Neural progenitor cell (in vitro differentiated cells): ENCODE results near the gene PADI1. TPM values are rescaled to one million over a fixed set of nuclear protein-coding genes. Genes with fewer than 3 reads are reported as not detected.

Experiments
- DNase-seq: peaks from one replicate; pipeline ENCODE4 v3.0.0-alpha.2; 2016; ENCODE audit warnings: low spot score
- H2AFZ ChIP-seq: fragments of 200-600 bp; sonication (generic); replicated peaks from 2 replicates; pipeline ENCODE4 v1.6.1; 2016; ENCODE audit warnings: antibody characterized with exemption
- H3F3A ChIP-seq: fragments of 200-600 bp; sonication (generic); 2 replicates; pipeline ENCODE4 v1.6.1; 2016; ENCODE audit warnings: antibody characterized with exemption, low read depth
- H3K27ac ChIP-seq: fragments of 200-600 bp; sonication (generic); 2 replicates; pipeline ENCODE4 v1.5.1; 2016; ENCODE audit warnings: mild to moderate bottlenecking
- H3K27me3 ChIP-seq: fragments of 200-600 bp; sonication (generic); 2 replicates; pipeline ENCODE4 v1.6.1; 2016; ENCODE audit warnings: mild to moderate bottlenecking, moderate library complexity
- H3K36me3 ChIP-seq: fragments of 200-600 bp; sonication (generic); 2 replicates; pipeline ENCODE4 v1.5.1; 2016
- H3K4me1 ChIP-seq: fragments of 200-600 bp; sonication (generic); 2 replicates; pipeline ENCODE4 v1.6.1; 2016; ENCODE audit warnings: mixed run types
- H3K4me2 ChIP-seq: fragments of 200-600 bp; sonication (generic); 2 replicates; pipeline ENCODE4 v1.6.1; 2016
- H3K4me3 ChIP-seq: fragments of 200-600 bp; sonication (generic); 2 replicates; pipeline ENCODE4 v1.5.1; 2016
- H3K79me2 ChIP-seq: fragments of 200-600 bp; sonication (generic); 2 replicates; pipeline ENCODE4 v1.6.1; 2016; ENCODE audit warnings: low read depth
- H3K9ac ChIP-seq: fragments of 200-600 bp; sonication (generic); 2 replicates; pipeline ENCODE4 v1.6.1; 2016
- H3K9me3 ChIP-seq: fragments of 200-600 bp; sonication (generic); 2 replicates; pipeline ENCODE4 v1.5.1; 2016; ENCODE audit warnings: low read depth
- H4K20me1 ChIP-seq: fragments of 200-600 bp; sonication (generic); 2 replicates; pipeline ENCODE4 v1.6.1; 2016; ENCODE audit warnings: low read depth
- H3K27ac Mint-ChIP-seq: 3 replicates; pipeline ENCODE4 v1.8.0; 2021; ENCODE audit warnings: mixed read lengths
- H3K27me3 Mint-ChIP-seq: 2 replicates; pipeline ENCODE4 v1.8.0; 2022; ENCODE audit warnings: low read depth, mild to moderate bottlenecking, inconsistent platforms, moderate library complexity, mixed read lengths; ENCODE audit not compliant: insufficient read depth
- H3K36me3 Mint-ChIP-seq: 3 replicates; pipeline ENCODE4 v1.8.0; 2021; ENCODE audit warnings: mixed read lengths
- H3K4me1 Mint-ChIP-seq: 3 replicates; pipeline ENCODE4 v1.8.0; 2021; ENCODE audit warnings: mixed read lengths
- H3K4me3 Mint-ChIP-seq: 3 replicates; pipeline ENCODE4 v1.8.0; 2021; ENCODE audit warnings: mild to moderate bottlenecking, moderate library complexity, mixed read lengths
- H3K9me3 Mint-ChIP-seq: 3 replicates; pipeline ENCODE4 v1.8.0; 2020; ENCODE audit warnings: mixed read lengths
- CTCF ChIP-seq: fragments of 200-600 bp; sonication (generic); IDR thresholded peaks from 2 replicates; pipeline ENCODE4 v1.5.1; 2017; ENCODE audit warnings: antibody characterized with exemption, mild to moderate bottlenecking
- EZH2 ChIP-seq: fragments of 200-600 bp; sonication (generic); IDR thresholded peaks from 2 replicates; pipeline ENCODE4 v1.6.1; 2017; ENCODE audit warnings: antibody characterized with exemption, mild to moderate bottlenecking, moderate library complexity
- EZH2phosphoT487 ChIP-seq: fragments of 200-600 bp; sonication (generic); IDR thresholded peaks from 2 replicates; pipeline ENCODE4 v1.6.1; 2017; ENCODE audit warnings: antibody characterized with exemption
- total RNA-seq: library from RNA; depleted of rRNA; stranded (reverse); fragments of >200 nt; gene quantifications from 2 replicates; pipeline ENCODE4 v1.2.3, GENCODE V29; 2015; ENCODE audit warnings: low replicate concordance

Gene PADI1
- total RNA-seq, 1 donor from 2014 or later: 0.09 TPM

- Mint-ChIP-seq H3K9me3 (no peaks in the 10 kb centered on the region), H3K27ac (no peak overlapping the region), H3K4me1 (peaks cover 6% of the 10 kb centered on the region), H3K27me3 (no peaks in the 10 kb centered on the region), H3K36me3 (no peaks in the 10 kb centered on the region), H3K4me3 (no peak overlapping the region)
- Histone ChIP-seq H3K9me3 (no peaks in the 10 kb centered on the region), H3K79me2 (no peaks in the 10 kb centered on the region), H4K20me1 (no peaks in the 10 kb centered on the region), H3K9ac (no peak overlapping the region), H3F3A (no peaks in the 10 kb centered on the region), H3K4me1 (peaks cover 4% of the 10 kb centered on the region), H3K27me3 (no peaks in the 10 kb centered on the region), H3K36me3 (no peaks in the 10 kb centered on the region), H2AFZ (peak overlapping the region; percentile 88), H3K4me3 (no peak overlapping the region), H3K4me2 (no peak overlapping the region), H3K27ac (no peak overlapping the region)
- no peak for TF ChIP-seq EZH2
- no peak for TF ChIP-seq EZH2phosphoT487
- TF ChIP-seq CTCF: no peak
- DNase-seq: no peak
These were observed 23.0 kb upstream of the PADI1 start for GRCh38 chr1:17181781-17182464.

GRCh38 chr1:17183388-17184160 is 21.4 kb upstream of the PADI1 start:
- H3F3A ChIP-seq: no peaks in the 10 kb centered on the region
- H3K4me2 ChIP-seq: no peak overlapping the region
- H3K36me3 Mint-ChIP-seq: no peaks in the 10 kb centered on the region
- H4K20me1 ChIP-seq: no peaks in the 10 kb centered on the region
- H3K79me2 ChIP-seq: no peaks in the 10 kb centered on the region
- H3K4me3 Mint-ChIP-seq: no peak overlapping the region
- H3K27me3 Mint-ChIP-seq: no peaks in the 10 kb centered on the region
- no peak overlapping the region for H3K4me3 ChIP-seq
- no peak for TF ChIP-seq CTCF
- TF ChIP-seq EZH2: no peak
- no peak for TF ChIP-seq EZH2phosphoT487
- no peaks in the 10 kb centered on the region for H3K27me3 ChIP-seq
- no peak overlapping the region for H3K27ac Mint-ChIP-seq
- no peaks in the 10 kb centered on the region for H3K36me3 ChIP-seq
- peaks cover 7% of the 10 kb centered on the region for H3K4me1 ChIP-seq
- no peak overlapping the region for H3K9ac ChIP-seq
- DNase-seq: no peak
- H3K9me3 ChIP-seq: no peaks in the 10 kb centered on the region
- peaks cover 2% of the 10 kb centered on the region for H3K9me3 Mint-ChIP-seq
- no peak overlapping the region for H2AFZ ChIP-seq
- H3K27ac ChIP-seq: no peak overlapping the region
- H3K4me1 Mint-ChIP-seq: peaks cover 11% of the 10 kb centered on the region

DNA sequence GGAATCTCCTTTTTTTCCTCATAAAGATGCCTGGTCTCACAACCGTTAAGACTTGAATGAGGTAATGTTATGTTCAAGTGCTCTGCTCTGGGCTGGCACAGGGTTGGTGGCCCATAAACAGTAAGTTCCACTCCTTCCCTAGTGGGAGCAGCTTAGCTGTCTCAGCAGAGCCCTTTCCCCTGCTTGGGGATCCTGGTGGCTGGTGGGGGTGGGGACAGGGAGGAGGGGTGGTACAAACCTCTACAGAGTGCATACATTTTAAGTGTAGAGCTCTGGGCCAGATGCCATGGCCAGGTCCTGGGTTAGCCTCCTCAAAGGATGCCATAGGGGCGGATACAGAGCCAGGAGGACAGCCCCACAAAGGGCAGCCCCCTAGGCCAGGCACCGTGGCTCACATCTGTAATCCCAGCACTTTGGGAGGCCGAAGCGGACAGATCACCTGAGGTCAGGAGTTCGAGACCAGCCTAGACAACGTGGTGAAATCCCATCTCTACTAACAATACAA is 20.7 kb upstream of the PADI1 start:
- Histone ChIP-seq H3K9ac (no peak overlapping the region), H3F3A (no peaks in the 10 kb centered on the region), H4K20me1 (no peaks in the 10 kb centered on the region), H3K4me3 (no peak overlapping the region), H3K4me1 (peaks cover 7% of the 10 kb centered on the region), H3K27ac (no peak overlapping the region), H3K9me3 (no peaks in the 10 kb centered on the region), H3K27me3 (no peaks in the 10 kb centered on the region), H3K4me2 (no peak overlapping the region), H2AFZ (no peak overlapping the region), H3K79me2 (no peaks in the 10 kb centered on the region), H3K36me3 (no peaks in the 10 kb centered on the region)
- peaks cover 11% of the 10 kb centered on the region for H3K4me1 Mint-ChIP-seq
- H3K27me3 Mint-ChIP-seq: no peaks in the 10 kb centered on the region
- H3K4me3 Mint-ChIP-seq: no peak overlapping the region
- no peak overlapping the region for H3K27ac Mint-ChIP-seq
- H3K36me3 Mint-ChIP-seq: no peaks in the 10 kb centered on the region
- peaks cover 2% of the 10 kb centered on the region for H3K9me3 Mint-ChIP-seq
- no peak for DNase-seq
- TF ChIP-seq EZH2 (no peak), EZH2phosphoT487 (no peak), CTCF (no peak)
